Caki2 (cell line): ENCODE results near the gene COL4A1. TPM values are rescaled to one million over a fixed set of nuclear protein-coding genes. Genes with fewer than 3 reads are reported as not detected.

Source experiments
- DNase-seq: peaks from one replicate; pipeline ENCODE4 v3.0.0-alpha.2; 2015; ENCODE audit warnings: low read depth
- in situ Hi-C: cut with HindIII; loops from 2 replicates; pipeline ENCODE4 v1.10.0; 2016; ENCODE audit warnings: low sequenced_read_pairs, low pct_unique_long_range_greater_than_20kb, mixed read lengths
- total RNA-seq: library from RNA; depleted of rRNA; stranded (reverse); fragments of >200 nt; shearing (Covaris generic); gene quantifications from 2 replicates; pipeline ENCODE4 v1.2.3, GENCODE V29; 2014; ENCODE audit warnings: low replicate concordance

COL4A1 gene
- total RNA-seq, 1 experiment from 2014 or later: 454 TPM

DNA sequence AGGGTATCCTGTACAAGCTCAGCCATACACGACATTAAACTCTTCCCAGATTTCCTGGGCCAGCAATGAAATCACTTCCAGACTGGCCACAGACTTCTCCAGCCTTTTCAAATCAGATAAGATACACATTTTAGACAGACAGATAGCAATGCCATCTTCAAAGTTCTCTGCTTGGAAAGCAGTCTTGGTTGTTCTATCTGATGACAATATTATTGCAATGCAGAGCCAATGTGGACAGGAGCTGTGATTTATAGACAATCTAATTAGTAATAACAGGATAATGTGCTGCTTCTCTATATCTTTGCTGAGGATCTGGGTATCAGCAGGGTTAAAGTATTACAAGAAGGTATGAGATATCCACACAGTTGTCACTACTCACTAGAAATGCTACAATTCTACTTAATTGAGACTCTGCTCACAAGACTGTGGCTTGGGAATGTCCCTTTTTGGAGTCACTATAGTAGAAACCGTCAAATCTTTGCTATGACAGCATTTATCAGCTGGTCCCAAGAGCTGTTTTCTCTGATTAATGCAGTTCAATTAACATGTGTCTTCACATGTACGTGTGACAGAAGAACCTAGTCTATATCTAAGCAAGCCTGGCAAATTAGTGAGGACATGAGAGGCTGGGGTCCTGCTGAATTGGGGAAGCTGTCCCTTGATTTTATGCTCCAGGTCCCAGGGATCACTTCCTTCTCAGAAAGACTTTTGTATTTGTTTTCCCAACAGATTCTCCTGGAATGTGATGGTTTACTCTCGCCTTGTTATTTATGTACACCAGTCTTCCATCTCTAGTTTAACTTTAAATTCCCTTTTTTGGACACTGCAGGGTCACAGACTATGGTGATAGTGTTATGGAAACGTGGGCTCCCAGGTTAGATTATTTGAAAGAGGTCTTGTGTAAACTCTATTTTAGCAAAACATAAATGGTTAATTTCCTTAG is 68.8 kb downstream of the COL4A1 start:
- in situ Hi-C loops: no loop called here
- DNase-seq: no peak

DNA sequence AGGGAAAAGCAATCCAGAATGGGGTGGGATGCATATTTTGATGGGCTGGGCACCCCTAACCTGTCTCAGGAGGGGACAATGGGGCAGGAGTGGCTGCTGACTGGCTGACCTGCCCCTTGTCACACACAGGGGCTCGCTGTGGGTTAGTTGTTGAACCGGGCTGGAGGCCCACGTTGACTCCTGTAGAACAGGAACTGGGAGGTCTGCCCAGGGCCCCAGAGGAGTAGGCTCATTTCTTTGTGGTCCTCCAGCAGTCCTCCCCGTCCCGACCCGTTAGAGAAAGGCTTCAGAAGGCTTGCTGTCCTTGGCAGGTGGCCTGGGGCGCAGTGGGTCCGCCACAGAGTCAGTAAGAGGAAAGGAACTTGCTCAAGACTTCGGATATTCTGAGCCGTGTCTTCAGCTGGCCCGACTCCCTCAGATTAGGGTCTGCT is 70.1 kb downstream of the COL4A1 start:
- in situ Hi-C loops: no loop called here
- DNase-seq: no peak

DNA sequence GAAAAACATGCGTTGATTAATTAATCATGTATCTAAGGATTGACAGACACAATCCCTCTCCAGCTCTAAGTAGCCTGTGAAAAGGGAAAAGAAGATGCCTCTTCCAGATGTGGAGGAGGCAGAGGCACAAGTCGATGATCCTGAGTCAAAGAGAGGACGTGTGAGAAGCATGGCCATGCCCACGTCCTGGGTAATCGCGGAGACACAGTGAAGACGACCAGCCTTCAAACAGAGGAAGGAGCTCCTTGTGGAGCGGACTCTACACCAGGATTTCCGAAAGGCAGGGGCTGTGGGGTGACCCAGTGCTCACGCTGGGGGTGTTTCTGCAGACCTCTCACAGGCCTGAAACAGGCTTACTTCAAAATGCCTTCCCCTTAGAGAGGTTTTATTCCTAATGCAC is 70.5 kb downstream of the COL4A1 start:
- in situ Hi-C loops: no loop called here
- no peak for DNase-seq

DNA sequence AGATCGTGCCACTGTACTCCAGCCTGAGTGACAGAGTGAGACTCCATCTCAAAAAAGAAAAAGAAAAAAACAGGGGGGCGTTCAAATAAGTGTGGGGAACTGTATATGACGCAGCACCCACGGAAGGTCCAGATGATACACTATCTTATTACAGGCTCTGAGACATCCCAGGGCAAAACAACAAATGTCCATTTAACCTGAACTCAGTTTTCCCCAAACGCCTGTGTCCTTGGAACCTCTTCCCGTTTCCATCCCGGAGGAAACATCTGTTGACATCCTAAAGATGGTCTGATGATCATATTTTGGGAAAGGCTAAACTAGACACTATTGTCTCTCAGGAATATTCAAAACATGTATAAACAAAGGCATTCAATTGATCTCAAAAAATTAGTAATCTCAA is 72.4 kb downstream of the COL4A1 start:
- in situ Hi-C loops: no loop called here
- no peak for DNase-seq

DNA sequence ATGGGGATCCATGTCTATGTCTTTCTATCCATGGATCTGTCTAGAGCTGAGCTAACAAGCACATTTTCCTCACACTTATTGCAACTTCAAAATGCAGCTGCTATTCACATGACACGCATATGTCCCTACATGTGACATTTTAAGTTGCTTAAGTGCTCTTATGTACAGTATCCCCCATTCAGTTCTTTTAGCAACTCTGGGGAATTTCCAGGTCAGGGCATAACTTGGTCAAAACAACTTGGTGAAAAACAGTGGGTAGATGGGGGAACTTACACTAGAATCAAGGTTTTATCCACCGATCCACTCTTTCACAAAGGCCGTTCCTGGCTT is 73.0 kb downstream of the COL4A1 start:
- in situ Hi-C loops: no loop called here

DNA sequence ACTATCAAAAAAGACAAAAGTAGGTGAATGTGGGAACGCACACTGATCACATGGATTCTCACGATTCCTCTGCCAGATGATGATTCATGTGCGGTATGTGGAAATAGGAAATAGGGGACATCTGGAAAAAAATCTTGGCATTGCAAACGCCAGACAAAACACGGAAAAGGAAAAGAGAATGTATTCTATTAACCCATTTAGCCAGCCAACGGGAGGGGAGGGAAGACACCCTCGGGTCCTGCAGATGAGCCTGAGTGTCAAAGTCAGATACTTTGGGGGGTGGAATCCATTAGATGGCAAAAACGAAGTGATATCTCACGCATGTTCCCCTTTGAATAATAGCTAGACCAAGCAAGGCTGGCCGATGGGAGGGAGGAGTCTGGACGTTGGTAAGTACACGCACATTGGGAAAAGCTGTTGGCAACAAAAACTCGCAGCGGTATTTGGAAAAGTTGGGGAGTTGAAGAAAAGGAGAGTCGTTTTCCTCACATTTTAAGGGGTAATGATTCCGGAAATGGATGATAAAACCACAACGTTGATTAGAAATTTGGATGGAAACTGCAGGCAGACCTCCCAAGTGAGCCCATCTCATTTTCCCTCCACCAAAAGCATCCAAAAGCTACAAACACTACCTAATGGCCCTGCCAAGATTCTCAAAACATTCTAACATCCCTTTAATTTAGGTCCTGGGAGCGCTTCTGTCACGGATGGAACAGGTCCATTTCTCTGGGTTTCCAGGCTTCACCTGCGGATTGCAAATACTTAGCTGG is 73.6 kb downstream of the COL4A1 start:
- in situ Hi-C loops: no loop called here
- no peak for DNase-seq

More for the DNA sequence above, 73.0 kb downstream of the COL4A1 start:
- DNase-seq: no peak

DNA sequence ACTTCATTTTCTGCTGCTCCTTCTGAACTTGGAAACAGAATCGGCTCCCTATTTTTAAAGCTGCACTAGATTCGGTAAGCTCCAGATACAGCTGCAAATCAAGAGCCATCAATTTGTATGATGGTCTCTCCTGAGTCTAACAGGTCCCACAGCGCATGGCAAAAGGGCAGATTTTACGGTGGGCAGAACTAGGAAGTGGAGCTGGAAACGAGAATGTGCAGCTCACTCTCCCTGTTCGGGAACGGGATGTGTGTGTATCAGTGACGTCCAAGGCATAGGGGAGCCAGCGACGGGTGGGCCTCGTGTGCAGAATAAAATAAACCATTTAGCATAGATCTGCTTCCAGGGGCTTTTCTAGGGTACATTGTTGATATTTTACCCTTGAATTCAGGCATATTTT is 74.2 kb downstream of the COL4A1 start:
- in situ Hi-C loops: no loop called here
- DNase-seq: no peak

DNA sequence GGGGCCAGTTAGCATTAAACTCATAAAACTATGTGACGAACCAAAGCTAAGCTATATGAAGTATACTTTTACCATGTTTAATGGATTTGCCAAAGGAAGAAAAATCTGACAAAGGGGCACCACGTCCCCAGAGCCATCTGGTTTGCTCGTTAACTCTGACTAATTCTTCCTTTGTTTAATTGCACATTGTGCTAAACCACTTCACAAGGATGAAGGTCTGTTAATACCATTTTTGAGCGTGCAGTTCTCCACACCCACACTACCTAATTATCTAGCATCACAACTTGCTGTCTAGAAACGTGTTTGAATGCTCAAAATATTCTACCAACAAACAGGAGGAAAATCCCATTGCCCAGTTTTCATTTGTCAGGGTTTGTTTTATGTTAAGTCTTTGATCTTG is 74.8 kb downstream of the COL4A1 start:
- DNase-seq: no peak
- in situ Hi-C loops: no loop called here

DNA sequence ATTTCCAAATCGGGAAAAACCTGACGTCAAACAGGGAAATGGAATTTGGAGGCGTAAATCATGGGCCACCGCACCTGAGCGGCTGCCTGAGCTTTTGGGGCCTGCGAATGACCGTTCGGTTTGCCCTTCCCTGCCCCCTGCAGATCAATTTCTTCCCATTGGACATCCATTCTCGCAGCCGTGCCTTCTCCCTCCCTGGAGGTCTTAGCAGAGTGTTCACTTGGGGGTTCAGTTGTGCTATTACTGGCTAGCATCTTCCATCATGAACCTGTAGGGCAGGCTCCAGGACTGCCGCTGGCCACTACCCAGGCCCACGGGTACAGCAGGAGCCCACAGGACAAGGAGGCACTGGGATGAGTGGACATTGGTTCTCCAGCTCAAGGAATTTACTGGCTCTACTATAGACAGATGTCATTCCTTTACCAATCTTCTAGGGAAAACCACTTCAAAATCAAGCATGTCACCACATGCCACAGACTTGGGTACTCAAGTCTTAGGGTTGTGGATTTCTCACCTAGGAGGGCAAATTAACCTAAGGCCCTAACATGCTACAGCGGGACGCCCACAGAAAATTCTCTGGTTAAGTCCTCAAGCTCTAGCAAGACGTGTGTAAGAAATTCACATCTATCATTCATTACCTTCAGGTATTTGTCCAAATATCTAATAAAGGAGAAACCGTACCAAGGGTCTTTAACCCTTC is 75.5 kb downstream of the COL4A1 start:
- in situ Hi-C loops: no loop called here
- DNase-seq: no peak

DNA sequence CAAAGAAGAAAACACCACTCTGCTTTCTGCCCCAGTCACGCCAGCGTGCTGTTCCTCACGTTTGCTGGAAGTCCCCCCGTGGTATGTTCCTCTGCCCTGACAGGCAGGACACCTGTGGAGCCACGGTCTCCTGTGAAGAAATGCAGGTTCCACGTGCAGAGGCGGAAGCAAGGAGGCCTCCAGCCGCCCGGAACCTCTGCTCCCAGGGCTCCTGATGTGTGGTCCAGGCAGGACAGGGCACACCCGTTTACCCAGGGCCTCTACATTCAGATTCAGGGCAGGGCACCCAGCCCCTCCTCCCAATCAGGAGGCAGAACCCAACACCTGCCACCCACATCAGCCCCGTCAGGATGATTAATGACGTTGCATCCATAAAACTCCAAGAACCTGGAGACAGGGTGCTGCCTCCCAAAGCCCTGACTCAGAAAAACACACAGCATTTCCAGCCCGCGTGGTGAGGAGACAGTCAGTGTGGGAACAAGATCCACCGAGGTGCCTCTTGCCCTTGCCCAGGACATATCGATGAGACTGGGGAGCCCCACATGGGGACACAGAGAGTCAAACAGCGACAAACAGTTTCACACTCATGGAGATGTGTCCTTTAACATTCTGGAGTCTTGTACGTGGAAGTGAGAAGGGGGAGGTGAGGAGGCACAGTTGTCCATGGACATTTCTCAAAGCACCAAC is 76.2 kb downstream of the COL4A1 start:
- no peak for DNase-seq
- in situ Hi-C loops: no loop called here

DNA sequence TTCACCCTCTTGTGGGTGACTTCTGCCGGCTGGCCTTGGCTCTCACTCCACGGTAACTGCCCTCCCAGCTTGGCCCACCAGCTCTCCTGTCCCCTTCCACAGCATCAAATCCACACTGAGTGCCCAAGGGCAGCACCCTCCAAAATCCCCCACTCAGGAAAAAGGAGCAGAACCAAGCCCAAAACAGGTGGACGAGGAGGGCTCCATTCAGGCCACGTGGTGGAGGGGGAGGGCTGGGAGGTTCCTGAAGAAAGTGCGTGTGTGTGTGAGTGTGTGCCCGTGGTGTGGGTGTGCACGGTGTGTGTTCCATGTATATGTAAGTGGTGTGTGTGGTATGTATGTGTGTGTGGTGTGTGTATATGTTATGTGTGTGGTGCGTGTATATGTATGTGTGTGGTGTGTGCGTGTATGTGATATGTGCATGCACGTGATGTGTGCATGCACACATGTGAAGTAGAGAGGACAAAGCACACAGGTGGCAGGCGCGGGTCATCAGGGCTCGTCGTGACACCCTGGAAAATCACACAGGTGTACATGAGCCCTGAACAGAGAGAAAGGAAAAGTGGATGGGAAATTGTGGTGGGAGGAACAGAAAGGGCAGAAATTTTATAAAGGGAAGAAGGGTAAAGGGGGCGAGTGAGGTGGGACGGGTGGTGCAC is 76.9 kb downstream of the COL4A1 start:
- DNase-seq: no peak
- in situ Hi-C loops: no loop called here

DNA sequence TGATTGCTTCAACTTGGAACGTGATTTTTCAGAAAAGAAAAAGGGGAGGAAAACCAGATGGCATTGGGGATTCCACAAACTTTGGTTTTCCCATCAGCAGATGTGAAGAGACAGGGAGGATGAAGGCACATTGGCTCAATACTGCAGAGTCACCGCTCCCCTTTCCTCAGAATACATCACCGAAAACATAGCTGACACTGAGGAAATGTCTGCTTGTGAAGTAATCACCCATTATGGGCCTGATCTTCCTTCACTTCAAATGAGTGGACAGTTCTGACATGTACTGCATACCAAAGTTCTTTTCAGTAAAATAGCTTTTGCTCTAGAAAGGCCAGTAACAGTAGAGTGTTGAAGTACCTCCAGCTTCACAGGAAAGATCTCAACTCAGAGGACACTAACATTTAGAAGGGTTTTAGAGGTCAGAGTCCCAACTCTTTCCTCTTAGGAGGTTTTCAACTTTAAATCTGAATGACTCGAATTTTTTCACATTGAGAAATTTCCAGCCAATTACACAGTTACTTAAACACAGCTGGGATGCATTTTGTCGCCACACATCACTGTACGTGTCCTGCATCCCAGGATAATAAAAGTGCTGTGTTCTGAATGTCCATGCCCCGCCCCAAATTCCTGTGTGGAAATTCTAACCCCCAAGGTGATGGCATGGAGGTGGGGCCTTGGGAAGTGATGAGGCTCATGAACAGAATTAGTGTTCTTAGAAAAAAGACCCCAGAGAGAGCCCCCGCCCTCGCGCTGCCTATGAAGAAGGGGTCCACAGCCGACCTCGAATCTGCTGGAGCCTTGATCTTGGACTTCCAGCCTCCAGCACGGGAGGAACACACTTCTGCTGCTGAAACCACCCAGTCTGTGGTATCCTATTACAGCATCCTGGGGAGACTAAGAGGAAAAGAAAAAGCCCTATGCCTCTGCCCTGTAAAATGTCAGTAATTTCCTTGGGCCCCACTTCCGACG is 77.7 kb downstream of the COL4A1 start:
- in situ Hi-C loops: no loop called here
- DNase-seq: no peak

DNA sequence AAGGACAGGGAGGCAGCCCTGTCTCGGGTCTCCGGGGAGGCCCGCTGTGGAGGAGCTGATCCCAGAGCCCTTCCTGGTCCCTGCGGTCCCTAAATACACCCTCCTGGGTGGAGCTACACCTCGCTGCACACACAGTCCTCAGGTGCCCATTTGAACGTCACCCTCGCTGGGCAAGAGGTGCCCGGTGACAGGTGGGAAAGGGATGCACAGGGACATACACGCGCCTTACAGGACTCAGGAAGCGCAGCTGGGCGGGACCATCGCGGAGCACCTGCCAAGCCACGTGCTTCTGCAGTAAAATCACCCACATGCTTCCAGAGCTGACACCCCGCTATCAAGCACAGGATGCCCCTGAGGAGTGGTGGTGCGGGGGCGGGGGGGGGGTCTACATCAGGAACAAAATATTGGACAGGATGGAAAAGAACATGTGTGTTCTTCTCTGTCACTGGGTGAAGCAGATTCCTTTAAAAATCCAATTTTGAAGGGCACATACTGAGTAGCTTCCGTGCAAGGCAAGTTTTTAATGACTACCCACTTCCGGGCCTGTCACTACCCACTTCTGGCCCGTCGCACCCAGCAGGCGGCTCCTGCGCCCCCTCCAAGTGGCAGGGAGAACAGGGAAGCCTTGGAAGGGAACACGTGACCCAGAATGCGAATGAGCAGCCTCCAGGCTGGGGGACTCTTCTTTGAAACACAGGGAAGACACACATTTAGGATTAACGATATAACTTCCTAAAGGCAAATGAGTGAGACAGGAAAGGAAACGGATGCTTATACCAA is 78.9 kb downstream of the COL4A1 start:
- in situ Hi-C loops: no loop called here
- no peak for DNase-seq

DNA sequence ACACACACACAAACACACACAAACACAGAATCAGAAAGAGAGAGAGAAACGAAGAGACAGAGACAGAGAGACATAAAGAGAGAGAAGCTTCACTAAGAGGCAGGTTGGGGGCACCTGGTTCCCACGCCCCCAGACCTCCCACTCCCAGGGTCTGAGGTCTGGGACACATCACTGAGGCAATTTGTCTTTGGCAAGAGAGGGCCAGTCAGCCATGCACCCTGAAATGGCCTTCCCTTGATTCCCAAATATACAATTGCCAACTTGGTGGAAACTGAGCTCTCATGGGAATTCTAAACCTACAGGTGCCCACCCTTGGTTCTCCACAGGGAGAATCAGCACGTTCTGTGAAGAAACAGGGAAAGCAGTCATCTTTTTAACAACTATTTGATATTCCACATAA is 79.5 kb downstream of the COL4A1 start:
- in situ Hi-C loops: no loop called here
- DNase-seq: no peak

DNA sequence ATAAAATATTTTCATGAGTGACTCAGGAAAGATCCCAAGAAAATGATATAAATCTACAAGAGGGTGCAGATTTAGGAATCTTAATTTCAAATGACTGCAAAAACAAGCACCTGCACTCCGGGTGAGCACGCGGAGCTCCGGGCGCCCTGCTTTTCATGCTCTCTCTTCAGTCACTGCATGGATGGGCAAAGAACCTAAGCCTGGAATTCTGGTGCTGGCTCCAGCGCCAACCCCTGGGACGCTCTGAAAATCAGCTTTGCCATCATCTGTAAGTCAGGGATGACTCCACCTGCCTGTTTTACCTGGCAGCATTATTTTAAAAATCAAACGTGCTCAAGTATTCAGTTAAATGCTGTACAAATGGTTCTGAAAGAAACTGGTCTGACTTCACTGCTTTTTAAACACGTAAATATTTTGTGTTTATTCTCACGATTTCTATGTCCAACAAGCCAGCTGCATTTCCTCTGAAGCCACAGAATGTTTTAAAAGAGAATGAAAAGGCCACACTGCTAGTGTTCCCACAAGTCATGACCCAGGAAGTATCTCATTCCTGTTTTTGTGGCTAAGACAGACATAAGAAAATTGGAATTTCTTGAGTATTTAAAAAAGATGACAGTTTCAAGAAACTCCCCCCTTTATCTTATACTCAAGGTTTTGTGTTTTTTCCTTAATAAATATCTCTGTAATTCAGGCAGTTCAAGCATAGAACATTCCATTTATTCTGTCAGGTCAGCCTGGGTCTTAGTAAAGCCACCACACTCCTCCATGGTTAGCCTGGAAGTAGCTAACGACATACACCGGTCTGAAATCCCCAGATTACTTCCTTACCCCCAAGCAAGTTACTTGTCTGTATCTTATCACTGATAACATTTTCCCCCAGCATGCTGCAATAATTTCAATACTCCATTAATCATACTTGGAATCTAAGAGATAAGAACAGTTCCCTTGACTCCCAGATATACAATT is 81.1 kb downstream of the COL4A1 start:
- in situ Hi-C loops: no loop called here
- DNase-seq: no peak
